ENCODE results near the gene DNMT3B.

DNA sequence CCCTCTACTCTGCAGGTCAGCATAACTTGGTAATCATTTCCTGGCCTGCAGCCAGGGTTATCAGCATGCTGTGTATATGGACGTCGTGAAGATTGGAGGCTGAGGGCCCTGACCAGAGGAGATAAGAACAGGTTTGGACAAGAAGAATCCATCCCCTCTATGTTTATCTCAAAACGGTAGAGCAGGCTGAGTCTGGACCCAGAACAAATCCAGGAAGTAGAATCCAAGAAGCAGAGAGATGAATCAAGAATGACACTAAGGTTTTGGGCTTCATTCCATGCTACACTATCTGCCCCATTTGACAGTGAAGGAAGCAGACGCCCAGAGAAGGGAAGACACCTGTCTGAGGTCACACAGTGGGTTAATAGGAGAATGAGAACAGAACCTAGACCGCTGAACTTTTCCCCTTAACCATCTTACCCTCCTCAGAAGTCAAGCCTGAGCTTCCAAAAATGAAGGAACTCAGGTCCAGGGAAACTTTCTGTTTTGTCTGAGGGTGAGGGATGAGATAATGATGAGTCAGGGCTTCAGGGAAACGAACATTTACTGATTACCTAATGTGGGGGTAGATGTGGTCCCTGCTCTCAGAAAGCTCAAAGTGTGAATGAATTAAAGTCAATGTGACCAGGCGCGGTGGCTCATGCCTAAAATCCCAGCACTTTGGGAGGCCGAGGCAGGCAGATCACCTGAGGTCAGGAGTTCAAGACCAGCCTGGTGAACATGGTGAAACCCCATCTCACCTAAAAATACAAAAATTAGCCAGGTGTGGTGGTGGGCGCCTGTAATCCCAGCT, 9.5 kb upstream of the DNMT3B start:
- TF ChIP-seq GATA3 (IDR thresholded peaks at IDR 0.05; ENCODE audit: low read depth, low read length) = no peak
- no peak for TF ChIP-seq GATA2 (IDR thresholded peaks at IDR 0.05; ENCODE audit: low read depth, low read length)

All from SH-SY5Y (cell line).